T-cell (primary cell): Measurements from ENCODE around the gene MTR. TPM values are rescaled to one million over a fixed set of nuclear protein-coding genes. Genes with fewer than 3 reads are reported as not detected.

Experiments
- ATAC-seq, 4 experiments: fragments of 200-7000 bp in 3 of 4; fragments of 150-1000 bp in 1 of 4; cut with Tn5 transposase; replicated peaks in 1 of 4; 1 replicate in 3 of 4; 2 replicates in 1 of 4; pipeline ENCODE4 v1.10.0; 2021; ENCODE audit warnings: moderate library complexity in 3 of 4, mild to moderate bottlenecking in 2 of 4, moderate number of reproducible peaks in 1 of 4
- CTCF ChIA-PET, 2 donors: fragments of 300-600 bp; sonication (Branson Sonifier 250); formaldehyde crosslinking; loops; one replicate each; lab custom pipeline; 2022; ENCODE audit warnings: antibody characterized with exemption in 2 of 2; lab: Charles Lee
- POLR2A ChIA-PET, 2 donors: fragments of 300-600 bp; sonication (Branson Sonifier 250); formaldehyde crosslinking; loops; one replicate each; lab custom pipeline; 2022; ENCODE audit warnings: antibody characterized with exemption in 2 of 2; lab: Charles Lee
- DNase-seq, 35 experiments: peaks; one replicate each; pipeline versions ENCODE4 v3.0.0 to v3.0.0-alpha.2; 2013 to 2023
- H3K27ac ChIP-seq: one replicate; pipeline ENCODE4 v1.5.1; 2013; ENCODE audit warnings: low read length
- H3K27me3 ChIP-seq, 2 experiments: replicated peaks in 1 of 2; 1 replicate in 1 of 2; 2 replicates in 1 of 2; pipeline versions ENCODE4 v1.6.1 to v1.7.0; 2013; ENCODE audit warnings: low read length in 1 of 2, mixed read lengths in 1 of 2; ENCODE audit not compliant: control insufficient read depth in 2 of 2, insufficient read depth in 2 of 2; ENCODE audit errors: extremely low read depth in 1 of 2
- H3K36me3 ChIP-seq, 2 donors: 1 replicate in 1 of 2; 2 replicates in 1 of 2; pipeline versions ENCODE4 v1.6.1 to v1.7.0; 2013; ENCODE audit warnings: low read length in 1 of 2; ENCODE audit not compliant: control insufficient read depth in 2 of 2, insufficient read depth in 1 of 2; ENCODE audit errors: extremely low read depth in 1 of 2
- H3K4me1 ChIP-seq, 2 experiments: 1 replicate in 1 of 2; 2 replicates in 1 of 2; pipeline versions ENCODE4 v1.6.1 to v1.7.0; 2013; ENCODE audit warnings: low read length in 2 of 2, mixed read lengths in 1 of 2; ENCODE audit not compliant: insufficient read depth in 2 of 2, control insufficient read depth in 1 of 2; ENCODE audit errors: extremely low read depth in 1 of 2
- H3K4me3 ChIP-seq, 2 donors: 1 replicate in 1 of 2; 2 replicates in 1 of 2; pipeline versions ENCODE4 v1.5.1 to v1.7.0; 2013; ENCODE audit warnings: mild to moderate bottlenecking in 2 of 2, low read length in 1 of 2, moderate library complexity in 1 of 2; ENCODE audit not compliant: control insufficient read depth in 1 of 2; ENCODE audit errors: extremely low read depth in 1 of 2
- H3K9me3 ChIP-seq: 2 replicates; pipeline ENCODE4 v1.7.0; 2013
- H3K27ac Mint-ChIP-seq, 2 donors: one replicate each; pipeline ENCODE4 v1.8.0; 2020 to 2021; ENCODE audit warnings: mild to moderate bottlenecking in 2 of 2, mixed read lengths in 2 of 2
- H3K27me3 Mint-ChIP-seq, 2 donors: one replicate each; pipeline ENCODE4 v1.8.0; 2021 to 2022; ENCODE audit warnings: mixed read lengths in 2 of 2
- H3K36me3 Mint-ChIP-seq: one replicate; pipeline ENCODE4 v1.8.0; 2021; ENCODE audit warnings: mixed read lengths
- H3K4me1 Mint-ChIP-seq, 3 donors: one replicate each; pipeline ENCODE4 v1.8.0; 2020 to 2022; ENCODE audit warnings: mixed read lengths in 3 of 3, mild to moderate bottlenecking in 1 of 3
- H3K4me3 Mint-ChIP-seq, 3 donors: one replicate each; pipeline ENCODE4 v1.8.0; 2020 to 2022; ENCODE audit warnings: mild to moderate bottlenecking in 3 of 3, mixed read lengths in 3 of 3, moderate library complexity in 3 of 3
- H3K9me3 Mint-ChIP-seq, 3 donors: one replicate each; pipeline ENCODE4 v1.8.0; 2020 to 2022; ENCODE audit warnings: mixed read lengths in 3 of 3
- WGBS: methylation state at CpG from one replicate; pipeline ENCODE4 v1.1.5; 2013; ENCODE audit warnings: missing lambda C conversion rate; ENCODE audit not compliant: insufficient coverage; 5-methylcytosine and 5-hydroxymethylcytosine counted together
- total RNA-seq, 35 experiments: library from RNA in 6 of 35; stranded (reverse) in 6 of 35; fragments of 120-200 nt in 1 of 35; gene quantifications; one replicate each; pipeline versions ENCODE4 v1.2.1 to v1.2.4 and lab custom pipeline; 2013 to 2026

MTR gene
- total RNA-seq, 5 donors from 2014 or later (not counting 1 experiment from before 2014, with no cell fraction given): 49.8 to 61.5 (median 56.1) TPM

DNA sequence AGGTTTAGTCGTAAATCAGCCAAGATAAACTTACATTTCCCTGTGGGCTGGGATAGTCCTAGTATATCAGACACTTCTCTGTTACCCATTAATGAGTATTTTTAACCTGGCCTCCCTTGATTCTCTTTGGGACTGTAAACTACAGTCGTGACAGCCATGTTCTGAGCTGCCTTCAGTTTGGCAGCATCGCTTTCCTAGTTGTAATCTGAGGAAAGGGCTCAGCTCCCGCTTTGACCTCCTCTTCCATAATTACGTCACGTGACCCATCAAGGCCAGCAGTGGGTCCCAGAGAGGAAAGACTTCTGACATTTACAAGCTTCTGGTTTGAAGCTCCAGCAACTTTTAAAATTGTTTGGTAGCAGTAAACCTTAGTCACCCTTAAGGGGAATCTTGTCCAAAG is 34.6 kb upstream of the MTR start:
- no peaks in the 10 kb centered on the region for H3K36me3 Mint-ChIP-seq
- POLR2A ChIA-PET: interaction anchor here in 1 of 2 donors (0.7 kb wide), 1 partner anchor 108 kb away, joined by 4 read pairs; no protein-coding TSS in a partner anchor

DNA sequence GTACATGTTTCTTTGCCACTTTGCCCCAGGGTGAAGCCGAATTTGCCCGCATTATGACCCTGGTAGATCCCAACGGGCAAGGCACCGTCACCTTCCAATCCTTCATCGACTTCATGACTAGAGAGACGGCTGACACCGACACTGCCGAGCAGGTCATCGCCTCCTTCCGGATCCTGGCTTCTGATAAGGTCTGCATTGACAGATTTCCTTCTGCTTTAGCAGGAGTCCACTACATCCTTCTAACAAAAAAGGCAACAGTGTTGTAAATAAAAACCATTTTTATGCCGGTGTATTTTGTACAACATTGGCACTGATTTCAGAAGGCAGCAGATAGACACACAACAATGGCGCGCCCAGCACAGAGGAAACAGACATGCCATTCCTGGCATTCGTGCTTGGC is 34.1 kb upstream of the MTR start:
- H3K9me3 ChIP-seq: no peaks in the 10 kb centered on the region
- ATAC-seq (no peak), DNase-seq (no peak)
- Mint-ChIP-seq H3K9me3 (no peaks in the 10 kb centered on the region), H3K36me3 (no peaks in the 10 kb centered on the region), H3K27me3 (peaks cover 7 to 18% of the 10 kb centered on the region in 2 donors), H3K4me3 (no peak overlapping the region), H3K27ac (no peak overlapping the region), H3K4me1 (peaks cover 1 to 5% (median 3%) of the 10 kb centered on the region in 3 donors)
- ChIA-PET POLR2A (no interaction called here), CTCF (interaction anchor here (0.6 to 3.4 kb wide), 5 partner anchors 39 to 801 kb away, joined by 3 to 18 read pairs (median 3); no protein-coding TSS in a partner anchor)
- H3K4me1 ChIP-seq: no peaks in the 10 kb centered on the region
- WGBS: 94% methylated on average over 14 of the region's 14 CpGs
- H3K36me3 ChIP-seq: no peaks in the 10 kb centered on the region
- H3K27ac ChIP-seq: no peak overlapping the region
- H3K27me3 ChIP-seq: peaks cover 0 to 2% of the 10 kb centered on the region in 2 experiments
- no peak overlapping the region for H3K4me3 ChIP-seq

More for the DNA sequence above, 34.6 kb upstream of the MTR start:
- Histone ChIP-seq H3K27me3 (peaks cover 0 to 2% of the 10 kb centered on the region in 2 experiments), H3K9me3 (no peaks in the 10 kb centered on the region), H3K27ac (no peak overlapping the region), H3K4me1 (no peaks in the 10 kb centered on the region), H3K36me3 (no peaks in the 10 kb centered on the region), H3K4me3 (no peak overlapping the region)
- no peak for DNase-seq
- 77% methylated on average over 3 of the region's 6 CpGs for WGBS
- peaks cover 1 to 5% (median 3%) of the 10 kb centered on the region in 3 donors for H3K4me1 Mint-ChIP-seq
- H3K27me3 Mint-ChIP-seq: peaks cover 3 to 14% of the 10 kb centered on the region in 2 donors
- no peaks in the 10 kb centered on the region for H3K9me3 Mint-ChIP-seq
- no peak overlapping the region for H3K27ac Mint-ChIP-seq
- no peak for ATAC-seq
- CTCF ChIA-PET: interaction anchor here (0.6 to 3.4 kb wide), 6 partner anchors 39 to 802 kb away, joined by 3 to 18 read pairs (median 6); no protein-coding TSS in a partner anchor
- no peak overlapping the region for H3K4me3 Mint-ChIP-seq

DNA sequence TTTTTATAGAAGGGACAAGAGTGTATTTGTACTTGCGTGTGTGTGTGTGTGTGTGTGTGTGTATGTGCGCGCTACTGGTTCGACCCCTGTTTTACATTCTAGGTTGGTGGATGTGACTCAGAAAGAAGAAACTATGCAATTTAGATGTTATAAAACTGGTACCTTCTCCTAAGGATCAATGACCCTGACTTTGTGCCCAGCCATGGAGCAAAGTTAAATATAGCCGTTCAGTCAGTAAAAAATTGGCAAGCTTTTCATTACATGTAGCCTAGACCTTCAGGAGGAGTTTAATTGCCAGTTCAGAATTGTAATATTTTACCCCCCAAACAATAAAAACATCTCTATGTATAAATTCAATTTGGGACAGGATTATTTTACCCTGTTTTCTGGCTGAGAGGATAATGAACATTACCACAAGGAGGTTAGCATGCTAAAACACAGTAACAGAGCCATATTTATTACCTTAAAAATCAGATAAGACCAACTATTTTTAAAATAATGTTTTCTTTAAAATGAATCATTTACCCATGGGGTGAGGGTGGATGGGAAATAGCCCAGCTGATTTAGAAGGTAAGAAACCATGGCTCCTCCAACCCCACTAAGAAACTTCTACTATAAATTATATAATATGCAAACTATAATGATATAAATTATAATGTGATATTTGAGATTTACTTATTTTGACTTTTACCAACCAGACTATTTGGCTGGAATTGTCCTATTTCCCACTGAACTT is 33.5 kb upstream of the MTR start:
- peaks cover 1 to 5% (median 3%) of the 10 kb centered on the region in 3 donors for H3K4me1 Mint-ChIP-seq
- CTCF ChIA-PET: interaction anchor here in 1 of 2 donors (0.6 kb wide), 2 partner anchors 10 to 794 kb away, joined by 3 to 6 read pairs; no protein-coding TSS in a partner anchor
- H3K27ac Mint-ChIP-seq: no peak overlapping the region
- H3K36me3 Mint-ChIP-seq: no peaks in the 10 kb centered on the region
- no peak overlapping the region for H3K4me3 Mint-ChIP-seq
- H3K9me3 Mint-ChIP-seq: no peaks in the 10 kb centered on the region
- Histone ChIP-seq H3K27ac (no peak overlapping the region), H3K4me3 (no peak overlapping the region), H3K27me3 (peaks cover 0 to 2% of the 10 kb centered on the region in 2 experiments), H3K4me1 (no peaks in the 10 kb centered on the region), H3K9me3 (no peaks in the 10 kb centered on the region), H3K36me3 (no peaks in the 10 kb centered on the region)
- H3K27me3 Mint-ChIP-seq: peaks cover 7 to 19% of the 10 kb centered on the region in 2 donors
- WGBS: 100% methylated on average over 1 of the region's 5 CpGs
- DNase-seq: no peak
- POLR2A ChIA-PET: no interaction called here
- no peak for ATAC-seq

DNA sequence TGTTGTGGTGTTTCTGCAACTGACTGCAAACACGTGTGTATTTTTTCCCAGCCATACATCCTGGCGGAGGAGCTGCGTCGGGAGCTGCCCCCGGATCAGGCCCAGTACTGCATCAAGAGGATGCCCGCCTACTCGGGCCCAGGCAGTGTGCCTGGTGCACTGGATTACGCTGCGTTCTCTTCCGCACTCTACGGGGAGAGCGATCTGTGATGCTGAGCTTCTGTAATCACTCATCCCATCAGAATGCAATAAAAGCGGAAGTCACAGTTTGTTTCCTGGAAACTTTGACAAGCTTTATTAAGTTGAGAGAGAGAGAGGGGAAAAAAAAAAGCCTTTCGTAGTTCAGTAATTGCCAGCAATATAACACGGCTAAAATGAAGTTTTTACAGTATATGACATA is 32.7 kb upstream of the MTR start:
- no peaks in the 10 kb centered on the region for H3K9me3 ChIP-seq
- ChIA-PET POLR2A (no interaction called here), CTCF (no interaction called here)
- no peaks in the 10 kb centered on the region for H3K9me3 Mint-ChIP-seq
- H3K4me1 ChIP-seq: no peaks in the 10 kb centered on the region
- H3K4me1 Mint-ChIP-seq: peaks cover 1 to 5% (median 3%) of the 10 kb centered on the region in 3 donors
- H3K27me3 ChIP-seq: peaks cover 0 to 5% of the 10 kb centered on the region in 2 experiments
- no peak overlapping the region for H3K4me3 ChIP-seq
- H3K27ac ChIP-seq: no peak overlapping the region
- no peak overlapping the region for H3K27ac Mint-ChIP-seq
- H3K27me3 Mint-ChIP-seq: peaks cover 7 to 19% of the 10 kb centered on the region in 2 donors
- ATAC-seq (no peak), DNase-seq (no peak)
- no peaks in the 10 kb centered on the region for H3K36me3 Mint-ChIP-seq
- no peak overlapping the region for H3K4me3 Mint-ChIP-seq
- 85% methylated on average over 9 of the region's 15 CpGs for WGBS
- H3K36me3 ChIP-seq: no peaks in the 10 kb centered on the region

DNA sequence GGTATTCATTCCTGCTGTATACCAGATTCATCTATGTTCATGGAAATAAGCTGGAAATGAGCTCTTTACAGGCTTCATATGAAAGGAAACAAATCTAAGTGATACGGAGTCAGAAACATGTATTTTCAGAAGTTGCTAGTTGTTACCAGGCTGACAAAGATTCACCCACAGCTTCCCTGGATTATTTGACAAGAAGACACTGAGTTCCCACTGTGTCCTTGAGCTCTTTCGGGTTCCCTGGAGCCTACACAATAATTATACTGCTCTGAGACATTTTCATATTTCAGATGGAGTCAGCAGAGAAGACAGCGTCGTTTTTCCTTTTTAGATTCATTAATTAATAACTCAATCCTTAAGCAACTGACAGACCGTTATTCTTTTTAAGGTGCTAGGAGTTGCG is 29.3 kb upstream of the MTR start:
- no peaks in the 10 kb centered on the region for H3K36me3 Mint-ChIP-seq
- peaks cover 20 to 34% of the 10 kb centered on the region in 2 donors for H3K27me3 Mint-ChIP-seq
- CTCF ChIA-PET: interaction anchor here in 1 of 2 donors (0.6 kb wide), 1 partner anchor 784 kb away, joined by 3 read pairs; no protein-coding TSS in a partner anchor
- no peaks in the 10 kb centered on the region for H3K36me3 ChIP-seq
- H3K4me1 ChIP-seq: no peaks in the 10 kb centered on the region
- WGBS: 80% methylated on average over 2 of the region's 6 CpGs
- no peak overlapping the region for H3K4me3 Mint-ChIP-seq
- H3K9me3 ChIP-seq: no peaks in the 10 kb centered on the region
- ATAC-seq (no peak), DNase-seq (no peak)
- H3K27ac Mint-ChIP-seq: no peak overlapping the region
- peaks cover 0 to 5% (median 0%) of the 10 kb centered on the region in 3 donors for H3K4me1 Mint-ChIP-seq
- no peaks in the 10 kb centered on the region for H3K9me3 Mint-ChIP-seq
- POLR2A ChIA-PET: no interaction called here
- peaks cover 0 to 12% of the 10 kb centered on the region in 2 experiments for H3K27me3 ChIP-seq
- H3K27ac ChIP-seq: no peak overlapping the region
- no peak overlapping the region for H3K4me3 ChIP-seq

DNA sequence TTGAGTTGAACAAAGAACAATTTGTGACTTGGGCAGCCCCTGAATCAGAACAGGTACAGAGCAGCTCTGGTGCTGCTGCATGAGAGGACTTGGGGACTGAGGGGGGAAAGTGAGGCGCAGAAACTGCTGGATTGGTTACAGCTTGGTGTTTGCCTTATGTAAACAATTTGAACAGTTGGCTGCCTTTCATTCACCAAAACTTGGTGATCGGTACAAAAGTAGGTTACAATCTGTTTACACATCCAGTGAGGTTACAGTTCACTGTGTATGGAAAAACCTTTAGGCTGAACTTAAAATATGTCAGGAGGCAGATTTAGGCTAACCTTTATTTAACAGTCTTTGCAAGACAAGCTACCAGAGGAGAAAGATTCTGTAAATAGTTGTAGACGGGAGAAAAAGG is 28.6 kb upstream of the MTR start:
- no peaks in the 10 kb centered on the region for H3K36me3 Mint-ChIP-seq
- Histone ChIP-seq H3K4me3 (no peak overlapping the region), H3K4me1 (no peaks in the 10 kb centered on the region), H3K36me3 (no peaks in the 10 kb centered on the region), H3K27me3 (peaks cover 0 to 14% of the 10 kb centered on the region in 2 experiments), H3K27ac (no peak overlapping the region), H3K9me3 (no peaks in the 10 kb centered on the region)
- ATAC-seq: no peak
- no peak overlapping the region for H3K27ac Mint-ChIP-seq
- H3K9me3 Mint-ChIP-seq: no peaks in the 10 kb centered on the region
- ChIA-PET CTCF (interaction anchor here in 1 of 2 donors (0.6 kb wide), 1 partner anchor 785 kb away, joined by 3 read pairs; no protein-coding TSS in a partner anchor), POLR2A (no interaction called here)
- WGBS: 100% methylated on average over 1 of the region's 3 CpGs
- peaks cover 0 to 5% (median 0%) of the 10 kb centered on the region in 3 donors for H3K4me1 Mint-ChIP-seq
- peaks cover 17 to 40% of the 10 kb centered on the region in 2 donors for H3K27me3 Mint-ChIP-seq
- no peak for DNase-seq
- no peak overlapping the region for H3K4me3 Mint-ChIP-seq
